ENCODE results near the gene MRPL49.

- no peak for TF ChIP-seq CTCF (IDR thresholded peaks at IDR 0.05)
- TF ChIP-seq EZH2 (IDR thresholded peaks at IDR 0.05): no peak
- no peak for TF ChIP-seq EZH2phosphoT487 (IDR thresholded peaks at IDR 0.05)
Measured at GRCh38 chr11:65163684-65164083, 41.6 kb downstream of the MRPL49 start.
